K562 (cell line): ENCODE results near the gene SRMS. TPM values are rescaled to one million over a fixed set of nuclear protein-coding genes. Genes with fewer than 3 reads are reported as not detected.

ENCODE experiments used
- ATAC-seq: fragments of 200-7000 bp; cut with Tn5 transposase; 3 replicates; pipeline ENCODE4 v1.9.1; 2020; ENCODE audit warnings: moderate library complexity
- BruUV-seq: library from RNA; stranded (reverse); fragments of 400-500 nt; replicated peaks from 2 replicates; lab custom pipeline; 2021; lab: Mats Ljungman, UMichigan
- CTCF ChIA-PET: fragments of 300-600 bp; formaldehyde crosslinking; extraction: SDS; loops from one replicate; lab custom pipeline; 2021; ENCODE audit warnings: low intra/inter-chr PET ratio; lab: Yijun Ruan, JAX
- POLR2A ChIA-PET: fragments of 300-600, 350-650 bp; sonication (Branson Sonifier 250); formaldehyde crosslinking; extraction: SDS; loops from one replicate; lab custom pipeline; 2021; ENCODE audit warnings: antibody characterized with exemption, inconsistent platforms; lab: Yijun Ruan, JAX
- DNase-seq, 4 experiments: peaks; one replicate each; pipeline versions ENCODE4 v3.0.0 to v3.0.0-alpha.2; 2011 to 2018; ENCODE audit warnings: low spot score in 3 of 4, mixed read lengths in 3 of 4; ENCODE audit errors: extremely low read depth in 1 of 4
- FAIRE-seq: peaks from 2 replicates; lab custom pipeline; 2011; peaks lifted over from hg19 to GRCh38; lab: Jason Lieb, UNC
- H2AFZ ChIP-seq: 2 replicates; pipeline ENCODE4 v1.6.0; 2011; ENCODE audit warnings: low read depth, low read length, control low read depth, inconsistent platforms
- H3K27ac ChIP-seq: fragments of 200-600 bp; 3 replicates; pipeline ENCODE4 v1.8.0; 2011; ENCODE audit warnings: low read depth, mild to moderate bottlenecking, control low read depth, inconsistent platforms, low read length, moderate library complexity, mixed read lengths; ENCODE audit errors: extremely low read depth
- H3K27me3 ChIP-seq, 2 experiments: fragments of 300-600 bp in 1 of 2; 2 replicates in 1 of 2; 3 replicates in 1 of 2; pipeline versions ENCODE4 v1.6.0 to v1.8.0; 2011; ENCODE audit warnings: inconsistent platforms in 2 of 2, low read length in 2 of 2, mild to moderate bottlenecking in 1 of 2, mixed read lengths in 1 of 2, moderate library complexity in 1 of 2; ENCODE audit not compliant: control insufficient read depth in 2 of 2, insufficient read depth in 2 of 2
- H3K36me3 ChIP-seq: fragments of 300-600 bp; 3 replicates; pipeline ENCODE4 v1.8.0; 2011; ENCODE audit warnings: mild to moderate bottlenecking, low read length, inconsistent platforms; ENCODE audit not compliant: control insufficient read depth, insufficient read depth
- H3K4me1 ChIP-seq, 2 experiments: fragments of 200-600 bp in 1 of 2; replicated peaks in 1 of 2; 2 replicates in 1 of 2; 3 replicates in 1 of 2; pipeline versions ENCODE4 v1.5.1 to v1.8.0; 2011; ENCODE audit warnings: inconsistent platforms in 2 of 2, low read length in 2 of 2, mild to moderate bottlenecking in 1 of 2, mixed read lengths in 1 of 2, moderate library complexity in 1 of 2; ENCODE audit not compliant: control insufficient read depth in 2 of 2, insufficient read depth in 2 of 2
- H3K4me2 ChIP-seq: 2 replicates; pipeline ENCODE4 v1.6.1; 2011; ENCODE audit warnings: low read length, control low read depth, inconsistent platforms, mixed read lengths; ENCODE audit not compliant: insufficient read depth
- H3K4me3 ChIP-seq: fragments of 200-600 bp; sonication (generic), shearing (Covaris generic); 2 replicates; pipeline ENCODE4 v1.5.1; 2016; ENCODE audit warnings: control low read depth, inconsistent platforms
- H3K79me2 ChIP-seq: fragments of 200-600 bp; 3 replicates; pipeline ENCODE4 v1.8.0; 2011; ENCODE audit warnings: low read length, inconsistent platforms; ENCODE audit not compliant: control insufficient read depth, insufficient read depth
- H3K9ac ChIP-seq, 2 experiments: 2 replicates each; pipeline versions ENCODE4 v1.6.0 to v1.6.1; 2011; ENCODE audit warnings: low read depth in 2 of 2, low read length in 2 of 2, control low read depth in 1 of 2, inconsistent platforms in 1 of 2, mild to moderate bottlenecking in 1 of 2, mixed read lengths in 1 of 2; ENCODE audit not compliant: insufficient read depth in 1 of 2
- H3K9me1 ChIP-seq: one replicate; pipeline ENCODE4 v1.6.0; 2011; ENCODE audit warnings: inconsistent platforms, mild to moderate bottlenecking, low read length, moderate library complexity; ENCODE audit not compliant: control insufficient read depth, insufficient read depth
- H3K9me3 ChIP-seq: replicated peaks from 2 replicates; pipeline ENCODE4 v1.5.1; 2011; ENCODE audit warnings: low read depth, low read length, inconsistent platforms; ENCODE audit not compliant: control insufficient read depth, insufficient read depth
- H4K20me1 ChIP-seq: replicated peaks from 2 replicates; pipeline ENCODE4 v1.6.1; 2011; ENCODE audit warnings: low read length, inconsistent platforms, mixed read lengths; ENCODE audit not compliant: control insufficient read depth, insufficient read depth
- CHD1 ChIP-seq: fragments of 200-600 bp; sonication (generic); IDR thresholded peaks from one replicate; pipeline ENCODE4 v1.6.1; 2012; ENCODE audit warnings: mild to moderate bottlenecking, moderate library complexity, low read length, inconsistent platforms
- FOS ChIP-seq: IDR thresholded peaks from 3 replicates; pipeline ENCODE4 v1.6.1; 2011; ENCODE audit not compliant: insufficient read length; ENCODE audit errors: extremely low read depth
- MYC ChIP-seq, 2 experiments: fragments of 250-450 bp in 1 of 2; sonication (Bioruptor Pico) in 1 of 2; IDR thresholded peaks; 2 replicates each; pipeline versions ENCODE4 v1.5.1 to v1.6.1; 2012 to 2021; ENCODE audit warnings: low read depth in 2 of 2, borderline replicate concordance in 1 of 2, improper control_type of control experiment in 1 of 2, low read length in 1 of 2, mild to moderate bottlenecking in 1 of 2, moderate library complexity in 1 of 2
- PCBP1 ChIP-seq: fragments of 200-400 bp; formaldehyde crosslinking; IDR thresholded peaks from 2 replicates; pipeline ENCODE4 v1.6.1; 2018; ENCODE audit warnings: mild to moderate bottlenecking, low read depth, low read length; ENCODE audit not compliant: poor library complexity, severe bottlenecking
- RBFOX2 ChIP-seq: fragments of 200-400 bp; formaldehyde crosslinking; IDR thresholded peaks from 2 replicates; pipeline ENCODE4 v1.6.1; 2017; ENCODE audit warnings: low read depth, mild to moderate bottlenecking, low read length, moderate library complexity
- ZNF57 ChIP-seq: fragments of 450-650 bp; formaldehyde crosslinking; IDR thresholded peaks from 2 replicates; pipeline ENCODE4 v1.4.0; 2020; ENCODE audit warnings: mild to moderate bottlenecking, moderate library complexity
- WGBS: fragments of 100-300 bp; shearing (Covaris generic); methylation state at CpG from one replicate; pipeline ENCODE4 v1.1.6; 2016; ENCODE audit warnings: low coverage, mixed read lengths; ENCODE audit not compliant: insufficient coverage; ENCODE audit errors: missing lambda C conversion rate; 5-methylcytosine and 5-hydroxymethylcytosine counted together
- in situ Hi-C: fragments of 300-500 bp; cut with MboI; formaldehyde crosslinking; loops from 4 replicates; pipeline ENCODE4 v1.15.0; 2018; ENCODE audit warnings: inconsistent platforms, mixed read lengths
- intact Hi-C: fragments of 100-400 bp; cut with micrococcal nuclease; formaldehyde crosslinking; loops from 2 replicates; pipeline ENCODE4 v1.14.2; 2022
- polyA plus RNA-seq, 8 experiments: library from polyadenylated mRNA; depleted of rRNA in 4 of 8; stranded (reverse) in 5 of 8; unstranded in 3 of 8; fragments of >200 nt; fragmentation: Nextera tagmentation in 2 of 8; fragmentation: Illumina TruSeq in 1 of 8; extraction: Ambion mirVana in 2 of 8; extraction: Trizol in 1 of 8; gene quantifications; 2 replicates each; pipeline versions ENCODE4 v1.2.1 to v1.2.3, GENCODE V29; 2011 to 2014; ENCODE audit warnings: inconsistent platforms in 1 of 8, missing spikeins in 1 of 8
- total RNA-seq, 7 experiments: library from RNA; depleted of rRNA in 6 of 7; stranded (reverse); fragments of >200 nt in 6 of 7; fragmentation: Illumina TruSeq in 2 of 7; extraction: Trizol in 2 of 7; gene quantifications; 2 replicates each; pipeline versions ENCODE4 v1.2.1 to v1.2.3, GENCODE V29; 2011 to 2021; ENCODE audit warnings: low replicate concordance in 1 of 7

Gene SRMS
- total and polyA plus RNA-seq, 9 of the 15 experiments (the other 6 are each of a cell fraction or from before 2014, with no cell fraction given): 0.07 TPM; not detected in 8

- Histone ChIP-seq H3K4me1 (peaks cover 10 to 57% of the 10 kb centered on the region in 2 experiments), H3K4me3 (peak overlapping the region; percentile 85), H2AFZ (no peak overlapping the region), H3K27ac (peak overlapping the region; percentile 96), H3K27me3 (peaks cover 21 to 29% of the 10 kb centered on the region in 2 experiments), H3K9me3 (peaks cover 7% of the 10 kb centered on the region), H4K20me1 (no peaks in the 10 kb centered on the region), H3K4me2 (peak overlapping the region; percentile 89), H3K9me1 (no peaks in the 10 kb centered on the region), H3K9ac (peak overlapping the region; percentile 79 to 98), H3K36me3 (peaks cover 23% of the 10 kb centered on the region; the same call in 2 of the 3 replicates), H3K79me2 (peaks cover 14% of the 10 kb centered on the region)
- CTCF ChIA-PET: no interaction called here
- FAIRE-seq (no peak), ATAC-seq (no peak), DNase-seq (peak in 2 of 4 experiments; percentile 49 to 52)
- in situ Hi-C loops: no loop called here
- TF ChIP-seq ZNF57 (no peak), RBFOX2 (peak; percentile 46), MYC (IDR thresholded peaks at IDR 0.05; ENCODE audit: low read depth, low read length) (no peak), MYC (CRISPR knock-in tag; IDR thresholded peaks at IDR 0.05; ENCODE audit: borderline replicate concordance, low read depth) (0 out of 2 replicates have a peak, but pooled peaks have one; percentile 3), FOS (no peak), CHD1 (peak; percentile 16), PCBP1 (peak; percentile 73)
- intact Hi-C loops: no loop called here
- WGBS: 75% methylated on average over 11 of the region's 23 CpGs
- BruUV-seq: no TSS peak
- POLR2A ChIA-PET: interaction anchor here (0.6 to 1.7 kb wide), 22 partner anchors 8 to 1823 kb away, joined by 3 to 19 read pairs (median 4); partner anchors contain the start of genes DNAJC5, SRMS and TCEA2
Measured at GRCh38 chr20:63521602-63522001, 25.9 kb downstream of the SRMS start.
